Measurements from ENCODE around the gene TAS2R40. TPM values are rescaled to one million over a fixed set of nuclear protein-coding genes. Genes with fewer than 3 reads are reported as not detected.

TAS2R40 gene
- total RNA-seq, 1 donor: not detected

- Histone ChIP-seq H3K79me2 (ENCODE audit: insufficient read depth, low read length) (no peaks in the 10 kb centered on the region), H3K36me3 (ENCODE audit: insufficient read depth, low read length) (no peaks in the 10 kb centered on the region), H3K4me1 (ENCODE audit: insufficient read depth, low read length) (no peaks in the 10 kb centered on the region), H3K27me3 (ENCODE audit: insufficient read depth, low read length) (no peaks in the 10 kb centered on the region), H4K20me1 (ENCODE audit: insufficient read depth, low read length) (no peaks in the 10 kb centered on the region), H2AFZ (ENCODE audit: low read length) (no peak overlapping the region), H3K4me2 (ENCODE audit: insufficient read depth, low read length) (no peak overlapping the region), H3K4me3 (ENCODE audit: insufficient read depth, low read length) (no peak overlapping the region), H3K27ac (ENCODE audit: low read depth, low read length) (no peak overlapping the region), H3K9me3 (ENCODE audit: low read depth, low read length) (peaks cover 2% of the 10 kb centered on the region)
- DNase-seq (ENCODE audit: insufficient read length, low spot score, missing footprints): no peak
- no peak for TF ChIP-seq CTCF (IDR thresholded peaks at IDR 0.05; ENCODE audit: extremely low read depth, low read depth, low read length)
Measured at GRCh38 chr7:143181349-143181748, 40.5 kb upstream of the TAS2R40 start.

- no peaks in the 10 kb centered on the region for H3K36me3 ChIP-seq (ENCODE audit: insufficient read depth, low read length)
- no peaks in the 10 kb centered on the region for H4K20me1 ChIP-seq (ENCODE audit: insufficient read depth, low read length)
- no peaks in the 10 kb centered on the region for H3K9me3 ChIP-seq (ENCODE audit: low read depth, low read length)
- H3K4me3 ChIP-seq (ENCODE audit: insufficient read depth, low read length): no peak within 1 kb of the TSS
- no peak within 1 kb of the TSS for H3K4me2 ChIP-seq (ENCODE audit: insufficient read depth, low read length)
- H3K79me2 ChIP-seq (ENCODE audit: insufficient read depth, low read length): no peaks in the 10 kb centered on the region
- no peaks in the 10 kb centered on the region for H3K4me1 ChIP-seq (ENCODE audit: insufficient read depth, low read length)
- no peak within 1 kb of the TSS for H3K27ac ChIP-seq (ENCODE audit: low read depth, low read length)
- TF ChIP-seq CTCF (IDR thresholded peaks at IDR 0.05; ENCODE audit: extremely low read depth, low read depth, low read length): no peak
- H2AFZ ChIP-seq (ENCODE audit: low read length): no peak within 1 kb of the TSS
- no peaks in the 10 kb centered on the region for H3K27me3 ChIP-seq (ENCODE audit: insufficient read depth, low read length)
- peak; percentile 39 for DNase-seq (ENCODE audit: insufficient read length, low spot score, missing footprints)
Measured at GRCh38 chr7:143183024-143183423, 38.8 kb upstream of the TAS2R40 start, which contains the start of gene TAS2R39. Gene TAS2R39, plus strand, starts transcription at chr7:143183419. Its CDS starts 0 bp downstream, at chr7:143183419.

- Histone ChIP-seq H4K20me1 (ENCODE audit: insufficient read depth, low read length) (no peaks in the 10 kb centered on the region), H3K36me3 (ENCODE audit: insufficient read depth, low read length) (no peaks in the 10 kb centered on the region), H3K27me3 (ENCODE audit: insufficient read depth, low read length) (no peaks in the 10 kb centered on the region), H3K9me3 (ENCODE audit: low read depth, low read length) (no peaks in the 10 kb centered on the region), H3K4me2 (ENCODE audit: insufficient read depth, low read length) (no peak overlapping the region), H2AFZ (ENCODE audit: low read length) (no peak overlapping the region), H3K4me3 (ENCODE audit: insufficient read depth, low read length) (no peak overlapping the region), H3K79me2 (ENCODE audit: insufficient read depth, low read length) (no peaks in the 10 kb centered on the region), H3K4me1 (ENCODE audit: insufficient read depth, low read length) (no peaks in the 10 kb centered on the region), H3K27ac (ENCODE audit: low read depth, low read length) (no peak overlapping the region)
- no peak for TF ChIP-seq CTCF (IDR thresholded peaks at IDR 0.05; ENCODE audit: extremely low read depth, low read depth, low read length)
- DNase-seq (ENCODE audit: insufficient read length, low spot score, missing footprints): no peak
Measured at GRCh38 chr7:143185551-143185950, 36.3 kb upstream of the TAS2R40 start.

- H3K4me3 ChIP-seq (ENCODE audit: insufficient read depth, low read length): no peak overlapping the region
- H3K9me3 ChIP-seq (ENCODE audit: low read depth, low read length): no peaks in the 10 kb centered on the region
- H4K20me1 ChIP-seq (ENCODE audit: insufficient read depth, low read length): no peaks in the 10 kb centered on the region
- H3K36me3 ChIP-seq (ENCODE audit: insufficient read depth, low read length): no peaks in the 10 kb centered on the region
- H3K27me3 ChIP-seq (ENCODE audit: insufficient read depth, low read length): no peaks in the 10 kb centered on the region
- no peak for DNase-seq (ENCODE audit: insufficient read length, low spot score, missing footprints)
- no peak overlapping the region for H3K27ac ChIP-seq (ENCODE audit: low read depth, low read length)
- no peak overlapping the region for H2AFZ ChIP-seq (ENCODE audit: low read length)
- no peak overlapping the region for H3K4me2 ChIP-seq (ENCODE audit: insufficient read depth, low read length)
- H3K4me1 ChIP-seq (ENCODE audit: insufficient read depth, low read length): no peaks in the 10 kb centered on the region
- H3K79me2 ChIP-seq (ENCODE audit: insufficient read depth, low read length): no peaks in the 10 kb centered on the region
- no peak for TF ChIP-seq CTCF (IDR thresholded peaks at IDR 0.05; ENCODE audit: extremely low read depth, low read depth, low read length)
Measured at GRCh38 chr7:143188994-143189393, 32.8 kb upstream of the TAS2R40 start.

All from osteoblast (primary cell).